Endodermal cell (in vitro differentiated cells): Measurements from ENCODE around the gene TPK1. TPM values are rescaled to one million over a fixed set of nuclear protein-coding genes. Genes with fewer than 3 reads are reported as not detected.

Source experiments
- DNase-seq: peaks from one replicate; pipeline ENCODE4 v3.0.0-alpha.2; 2017
- H3K27ac ChIP-seq: 2 replicates; pipeline ENCODE4 v1.5.1; 2013; ENCODE audit warnings: mild to moderate bottlenecking, low read depth, low read length, moderate library complexity
- H3K27me3 ChIP-seq: 2 replicates; pipeline ENCODE4 v1.6.1; 2013; ENCODE audit warnings: mild to moderate bottlenecking, low read length, moderate library complexity; ENCODE audit not compliant: insufficient read depth, control insufficient read depth, poor library complexity, severe bottlenecking
- H3K36me3 ChIP-seq: 2 replicates; pipeline ENCODE4 v1.7.0; 2013; ENCODE audit warnings: mild to moderate bottlenecking, low read length, moderate library complexity; ENCODE audit not compliant: control insufficient read depth, insufficient read depth
- H3K4me1 ChIP-seq: one replicate; pipeline ENCODE4 v1.7.0; 2013; ENCODE audit warnings: low read length; ENCODE audit not compliant: control insufficient read depth, insufficient read depth
- H3K4me3 ChIP-seq: 2 replicates; pipeline ENCODE4 v1.5.1; 2013; ENCODE audit warnings: mild to moderate bottlenecking, low read length, moderate library complexity
- H3K9ac ChIP-seq: 2 replicates; pipeline ENCODE4 v1.6.1; 2013; ENCODE audit warnings: mild to moderate bottlenecking, low read length, moderate library complexity; ENCODE audit not compliant: poor library complexity, severe bottlenecking; ENCODE audit errors: extremely low read depth
- H3K9me3 ChIP-seq: 2 replicates; pipeline ENCODE4 v1.6.1; 2013; ENCODE audit warnings: mild to moderate bottlenecking, low read length, moderate library complexity; ENCODE audit not compliant: control insufficient read depth
- H3K27ac Mint-ChIP-seq: 2 replicates; pipeline ENCODE4 v1.8.0; 2020; ENCODE audit warnings: mixed read lengths
- H3K27me3 Mint-ChIP-seq: 2 replicates; pipeline ENCODE4 v1.8.0; 2021; ENCODE audit warnings: mild to moderate bottlenecking, mixed read lengths; ENCODE audit not compliant: insufficient read depth
- H3K36me3 Mint-ChIP-seq: 2 replicates; pipeline ENCODE4 v1.8.0; 2020; ENCODE audit warnings: low read depth, mixed read lengths
- H3K4me1 Mint-ChIP-seq: 2 replicates; pipeline ENCODE4 v1.8.0; 2020; ENCODE audit warnings: mixed read lengths
- H3K4me3 Mint-ChIP-seq: 2 replicates; pipeline ENCODE4 v1.8.0; 2020; ENCODE audit warnings: mild to moderate bottlenecking, moderate library complexity, mixed read lengths
- H3K9me3 Mint-ChIP-seq: 2 replicates; pipeline ENCODE4 v1.8.0; 2020; ENCODE audit warnings: mild to moderate bottlenecking, mixed read lengths
- WGBS, 2 experiments: methylation state at CpG; one replicate each; pipeline versions ENCODE4 v1.1.5 to v1.1.7; 2013; ENCODE audit warnings: missing lambda C conversion rate in 2 of 2, mixed read lengths in 1 of 2; ENCODE audit not compliant: insufficient coverage in 1 of 2, insufficient read length in 1 of 2; 5-methylcytosine and 5-hydroxymethylcytosine counted together
- total RNA-seq, 2 donors: library from RNA; stranded (reverse); fragmentation: NEBNext Ultra II Directional in 1 of 2; extraction: Animal tissue kit (Norgen Biotek cat#: 25700) in 1 of 2; gene quantifications; 2 replicates in 1 of 2; 3 replicates in 1 of 2; pipeline ENCODE4 v1.2.1, GENCODE V29; 2021
- TF ChIP-seq, protein P1 (sequence below): fragments of 200-600 bp; sonication (generic); conservative IDR thresholded peaks from 2 replicates; pipeline ENCODE4 v1.5.0; 2021; ENCODE audit warnings: antibody characterized with exemption, mild to moderate bottlenecking

The TPK1 gene
- total RNA-seq, 2 donors from 2014 or later = 9.7 TPM

- Histone ChIP-seq H3K4me1 (no peaks in the 10 kb centered on the region), H3K36me3 (no peaks in the 10 kb centered on the region), H3K4me3 (no peak overlapping the region), H3K27me3 (no peaks in the 10 kb centered on the region), H3K9me3 (no peaks in the 10 kb centered on the region), H3K9ac (no peak overlapping the region), H3K27ac (no peak overlapping the region)
- no peak overlapping the region for H3K27ac Mint-ChIP-seq
- H3K4me1 Mint-ChIP-seq = peaks cover 3% of the 10 kb centered on the region
- no peak for DNase-seq
- H3K27me3 Mint-ChIP-seq = no peaks in the 10 kb centered on the region
- WGBS, 2 experiments = 63% methylated on average over 2 to 4 of the region's 4 CpGs
- no peak overlapping the region for H3K4me3 Mint-ChIP-seq
- H3K36me3 Mint-ChIP-seq = no peaks in the 10 kb centered on the region
- H3K9me3 Mint-ChIP-seq = no peaks in the 10 kb centered on the region
- TF ChIP-seq, protein P1, sequence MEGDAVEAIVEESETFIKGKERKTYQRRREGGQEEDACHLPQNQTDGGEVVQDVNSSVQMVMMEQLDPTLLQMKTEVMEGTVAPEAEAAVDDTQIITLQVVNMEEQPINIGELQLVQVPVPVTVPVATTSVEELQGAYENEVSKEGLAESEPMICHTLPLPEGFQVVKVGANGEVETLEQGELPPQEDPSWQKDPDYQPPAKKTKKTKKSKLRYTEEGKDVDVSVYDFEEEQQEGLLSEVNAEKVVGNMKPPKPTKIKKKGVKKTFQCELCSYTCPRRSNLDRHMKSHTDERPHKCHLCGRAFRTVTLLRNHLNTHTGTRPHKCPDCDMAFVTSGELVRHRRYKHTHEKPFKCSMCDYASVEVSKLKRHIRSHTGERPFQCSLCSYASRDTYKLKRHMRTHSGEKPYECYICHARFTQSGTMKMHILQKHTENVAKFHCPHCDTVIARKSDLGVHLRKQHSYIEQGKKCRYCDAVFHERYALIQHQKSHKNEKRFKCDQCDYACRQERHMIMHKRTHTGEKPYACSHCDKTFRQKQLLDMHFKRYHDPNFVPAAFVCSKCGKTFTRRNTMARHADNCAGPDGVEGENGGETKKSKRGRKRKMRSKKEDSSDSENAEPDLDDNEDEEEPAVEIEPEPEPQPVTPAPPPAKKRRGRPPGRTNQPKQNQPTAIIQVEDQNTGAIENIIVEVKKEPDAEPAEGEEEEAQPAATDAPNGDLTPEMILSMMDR = no peak
These were observed 194.3 kb downstream of the TPK1 start for GRCh38 chr7:144641389-144642044.

- peaks cover 7% of the 10 kb centered on the region for H3K4me1 Mint-ChIP-seq
- Histone ChIP-seq H3K27me3 (no peaks in the 10 kb centered on the region), H3K36me3 (peaks cover 6% of the 10 kb centered on the region), H3K9ac (no peak overlapping the region), H3K4me3 (no peak overlapping the region), H3K9me3 (peaks cover 33% of the 10 kb centered on the region), H3K4me1 (no peaks in the 10 kb centered on the region), H3K27ac (no peak overlapping the region)
- H3K9me3 Mint-ChIP-seq = peaks cover 26% of the 10 kb centered on the region
- no peak for DNase-seq
- no peaks in the 10 kb centered on the region for H3K27me3 Mint-ChIP-seq
- H3K36me3 Mint-ChIP-seq = peaks cover 19% of the 10 kb centered on the region
- TF ChIP-seq, protein P1 = no peak
- no peak overlapping the region for H3K4me3 Mint-ChIP-seq
- 96% methylated on average over 2 of the region's 2 CpGs; no CpG with 5 or more reads in 1 of the 2 experiments for WGBS, 2 experiments
- H3K27ac Mint-ChIP-seq = no peak overlapping the region
These were observed 203.1 kb downstream of the TPK1 start for GRCh38 chr7:144632724-144633123.

DNA sequence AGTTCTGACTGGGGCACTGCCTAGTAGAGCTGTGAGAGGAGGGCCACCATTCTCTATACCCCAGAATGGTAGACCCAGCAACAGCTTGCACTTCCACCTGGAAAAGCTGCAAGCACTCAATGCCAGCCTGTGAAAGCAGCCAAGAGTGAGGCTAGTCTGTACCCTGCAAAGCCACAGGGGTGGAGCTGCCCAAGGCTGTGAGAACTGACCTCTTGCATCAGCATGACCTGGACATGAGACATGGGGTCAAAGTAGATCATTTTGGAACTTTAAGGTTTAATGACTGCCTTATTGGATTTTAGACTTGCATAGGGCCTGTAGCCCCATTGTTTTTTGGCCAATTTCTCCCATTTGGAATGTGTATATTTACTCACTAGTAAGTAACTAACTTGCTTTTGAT lies 206.3 kb downstream of the TPK1 start:
- Histone ChIP-seq H3K27me3 (no peaks in the 10 kb centered on the region), H3K9ac (no peak overlapping the region), H3K9me3 (peaks cover 48% of the 10 kb centered on the region), H3K4me1 (no peaks in the 10 kb centered on the region), H3K36me3 (peaks cover 9% of the 10 kb centered on the region), H3K27ac (no peak overlapping the region), H3K4me3 (peak overlapping the region; percentile 63)
- H3K4me1 Mint-ChIP-seq = peaks cover 7% of the 10 kb centered on the region
- no peak overlapping the region for H3K27ac Mint-ChIP-seq
- no peak for DNase-seq
- H3K9me3 Mint-ChIP-seq = peaks cover 31% of the 10 kb centered on the region
- no peaks in the 10 kb centered on the region for H3K27me3 Mint-ChIP-seq
- H3K36me3 Mint-ChIP-seq = peaks cover 22% of the 10 kb centered on the region
- H3K4me3 Mint-ChIP-seq = no peak overlapping the region
- TF ChIP-seq, protein P1 = no peak
